Ovary (tissue), 3 donors: Measurements from ENCODE around the gene MIDN.

Experiments
- CTCF ChIP-seq, 3 donors: fragments of 450-650 bp in 2 of 3; fragments of 200-600 bp in 1 of 3; IDR thresholded peaks; one replicate each; pipeline versions ENCODE4 v1.5.1 to v1.8.0; 2016 to 2022; ENCODE audit warnings: antibody characterized with exemption in 3 of 3, mild to moderate bottlenecking in 1 of 3
- EP300 ChIP-seq: sonication (generic); formaldehyde crosslinking; IDR thresholded peaks from one replicate; pipeline ENCODE4 v1.6.1; 2017; ENCODE audit warnings: antibody characterized with exemption
- POLR2A ChIP-seq: fragments of 450-650 bp; IDR thresholded peaks from one replicate; pipeline ENCODE4 v1.6.1; 2017; ENCODE audit warnings: antibody characterized with exemption, mild to moderate bottlenecking, moderate library complexity
- donor health status: DM: no; HTN: no; CAD: no.

- TF ChIP-seq POLR2A (no peak), CTCF (IDR thresholded peaks at IDR 0.05) (no peak), EP300 (no peak)
These were observed 30.6 kb downstream of the MIDN start for GRCh38 chr19:1278713-1279660.
